ENCODE results near the gene CYP24A1.

CYP24A1 gene

DNA sequence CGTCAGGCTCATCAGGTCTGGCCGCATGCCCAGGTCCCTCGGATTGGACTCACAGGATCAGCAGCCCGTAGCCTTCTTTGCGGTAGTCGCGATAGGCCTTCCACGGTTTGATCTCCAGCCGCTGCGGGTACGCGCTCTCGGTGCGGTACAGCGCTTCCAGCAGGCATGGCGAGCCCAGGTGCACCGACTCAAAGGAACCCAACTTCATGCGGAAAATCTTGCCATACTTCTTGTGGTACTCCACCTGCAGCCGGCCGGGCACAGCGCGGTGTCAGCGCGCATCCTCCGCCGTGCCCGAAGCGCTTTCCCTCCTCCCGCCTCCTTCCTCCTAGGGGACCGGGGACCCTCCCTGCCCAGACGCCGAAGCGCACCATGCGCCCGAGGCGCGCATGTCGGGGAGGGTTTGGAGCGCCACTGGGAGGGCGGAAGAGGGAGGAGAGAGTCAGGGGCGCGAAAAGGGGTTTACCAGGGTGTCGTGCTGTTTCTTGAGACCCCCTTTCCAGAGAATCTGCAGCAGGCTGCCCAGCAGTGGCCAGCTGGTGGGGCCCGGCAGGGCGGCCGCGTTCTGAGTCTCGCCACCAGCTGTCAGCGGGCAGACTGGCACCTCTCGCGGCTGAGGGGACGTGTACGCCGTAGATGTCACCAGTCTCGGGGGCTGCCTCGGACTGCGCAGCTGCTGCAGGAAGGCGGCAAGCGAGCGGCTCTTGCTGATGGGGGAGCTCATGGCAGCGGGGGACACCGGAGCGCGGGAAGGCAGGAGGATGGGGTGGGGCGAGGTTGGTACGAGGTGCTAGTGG, 732 bp downstream of the CYP24A1 start:
- DNase-seq, result no peak

DNA sequence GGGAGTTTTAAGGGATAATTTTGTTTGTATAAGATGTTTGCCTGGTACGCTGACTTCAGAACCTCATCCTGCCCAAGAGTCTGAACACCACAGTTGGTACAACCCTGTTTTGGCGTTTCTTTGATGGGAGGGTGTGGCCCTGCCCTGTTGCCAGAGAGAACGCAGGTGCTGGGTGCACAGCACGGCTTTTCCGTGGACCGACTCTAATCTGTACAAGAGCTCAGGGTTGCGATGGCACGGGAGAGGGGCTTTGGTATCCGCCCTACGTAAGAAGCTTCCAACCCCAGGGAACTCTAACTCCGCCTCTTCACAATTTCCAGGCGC, 1.3 kb downstream of the CYP24A1 start:
- DNase-seq, result no peak

DNA sequence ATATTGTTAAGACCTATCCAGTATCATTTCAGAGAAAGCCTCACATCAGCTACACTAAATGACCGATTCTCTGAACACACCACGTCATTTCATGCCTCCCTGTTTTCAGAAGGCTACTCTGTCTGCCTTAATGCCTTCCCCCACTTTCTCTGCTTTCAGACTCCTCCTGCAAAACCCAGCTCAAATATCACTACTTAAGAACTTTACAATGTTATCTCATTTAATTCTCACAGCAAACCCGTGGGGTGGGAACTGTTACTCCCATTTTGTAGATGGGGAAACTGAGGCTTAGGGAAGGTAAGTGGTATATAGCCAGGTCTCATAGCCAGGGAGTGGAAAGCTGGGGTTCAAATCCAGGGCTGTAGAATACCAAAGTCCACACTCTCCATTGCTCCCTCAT, 2.8 kb downstream of the CYP24A1 start:
- DNase-seq, result no peak

GRCh38 chr20:54170026-54170471, 3.7 kb downstream of the CYP24A1 start:
- DNase-seq, result no peak

- no peak for DNase-seq
These were observed 4.6 kb downstream of the CYP24A1 start for GRCh38 chr20:54168961-54169862.

DNA sequence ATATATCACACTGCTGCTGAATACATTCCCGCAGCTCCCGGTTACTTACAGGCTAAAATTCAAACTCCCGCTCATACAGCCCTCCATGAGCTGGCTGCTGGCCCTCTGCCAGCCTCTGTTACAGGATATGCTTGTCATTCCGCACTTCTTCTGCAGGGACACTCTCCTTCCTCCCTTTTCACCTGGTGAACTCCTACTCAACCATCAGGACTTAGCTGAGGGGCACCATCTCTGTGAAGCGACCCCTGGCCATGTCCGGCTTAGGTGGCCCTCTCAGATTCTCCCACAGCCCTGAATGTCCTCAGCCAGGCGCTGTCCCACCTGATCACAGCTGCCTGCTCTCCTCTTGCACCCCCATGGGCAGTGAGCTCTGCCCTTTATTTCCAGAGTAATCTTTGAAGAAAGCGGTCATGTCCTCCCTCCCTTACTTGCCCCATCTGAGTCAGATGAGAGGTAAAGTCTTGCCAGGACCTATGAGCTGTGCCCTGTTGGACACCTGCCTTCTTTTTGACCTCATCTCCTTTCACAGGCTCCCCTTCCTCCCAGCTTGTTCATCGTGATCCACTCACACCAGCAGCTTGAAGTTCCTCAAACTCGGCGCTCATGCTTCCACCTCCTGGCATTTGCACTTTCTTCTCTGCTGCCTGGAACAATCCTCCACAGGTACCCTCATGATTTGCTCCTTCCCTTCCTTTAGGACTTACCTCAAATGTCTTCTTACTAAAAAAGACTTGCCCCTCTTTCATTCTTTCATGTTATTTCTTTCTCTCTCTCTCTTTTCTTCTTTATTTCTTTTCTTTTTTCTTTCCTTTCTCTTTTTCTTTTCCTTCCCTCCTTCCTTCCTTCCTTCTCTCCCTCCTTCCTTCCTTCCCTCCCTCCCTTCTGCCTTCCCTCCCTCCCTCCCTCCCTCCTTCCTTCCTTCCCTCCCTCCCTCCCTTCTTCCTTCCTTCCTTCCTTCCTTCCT, 5.6 kb downstream of the CYP24A1 start:
- DNase-seq, result no peak

DNA sequence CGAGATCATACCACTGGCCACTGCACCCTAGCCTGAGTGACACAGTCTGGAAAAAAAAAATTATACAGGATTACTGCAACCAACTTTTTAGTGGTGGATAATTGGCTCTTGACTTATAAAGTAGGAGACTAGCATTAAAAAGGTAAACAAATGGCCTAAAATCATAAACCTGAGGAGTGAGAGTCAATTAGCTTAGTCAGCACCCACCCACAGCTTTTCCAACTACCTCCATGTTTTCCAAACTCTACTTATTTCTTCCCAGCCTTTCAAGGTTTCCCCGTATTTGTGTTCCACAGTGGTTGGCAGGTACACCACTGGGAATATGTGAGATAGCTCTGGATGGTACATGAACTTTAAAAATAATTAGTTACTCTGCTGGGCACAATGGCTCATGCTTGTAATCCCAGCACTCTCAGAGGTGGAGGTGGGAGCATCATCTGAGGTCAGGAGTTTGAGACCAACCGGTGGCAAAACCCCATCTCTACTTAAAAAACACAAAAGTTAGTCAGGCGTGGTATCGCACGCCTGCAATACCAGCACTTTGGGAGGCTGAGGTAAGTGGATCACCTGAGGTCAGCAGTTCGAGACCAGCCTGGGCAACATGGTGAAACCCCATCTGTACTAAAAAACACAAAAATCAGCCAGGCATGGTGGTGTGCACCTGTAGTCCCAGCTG, 6.7 kb downstream of the CYP24A1 start:
- DNase-seq, result no peak

- DNase-seq, result no peak
These were observed 8.0 kb downstream of the CYP24A1 start for GRCh38 chr20:54165803-54166202.

GRCh38 chr20:54165014-54165413, 8.8 kb downstream of the CYP24A1 start:
- DNase-seq, result no peak

DNA sequence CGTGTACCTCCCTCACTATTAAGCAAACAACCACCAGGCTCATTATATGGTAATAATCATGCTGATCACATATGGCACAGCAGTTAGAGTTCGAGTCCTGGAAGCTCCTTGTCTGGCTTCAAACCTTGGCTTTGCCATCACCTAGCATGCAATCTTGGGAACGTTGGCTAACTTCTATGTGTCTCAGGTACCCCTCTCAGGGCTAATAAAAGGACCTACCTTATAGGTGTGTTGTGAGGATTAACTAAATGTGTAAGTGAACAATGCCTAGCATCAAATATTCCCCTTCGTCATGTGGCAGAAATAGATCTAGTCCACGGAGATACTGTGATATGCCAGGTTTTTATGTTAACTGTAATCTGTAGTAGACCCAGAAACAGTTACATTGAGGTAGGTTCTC, 10.4 kb downstream of the CYP24A1 start:
- DNase-seq, result no peak

DNA sequence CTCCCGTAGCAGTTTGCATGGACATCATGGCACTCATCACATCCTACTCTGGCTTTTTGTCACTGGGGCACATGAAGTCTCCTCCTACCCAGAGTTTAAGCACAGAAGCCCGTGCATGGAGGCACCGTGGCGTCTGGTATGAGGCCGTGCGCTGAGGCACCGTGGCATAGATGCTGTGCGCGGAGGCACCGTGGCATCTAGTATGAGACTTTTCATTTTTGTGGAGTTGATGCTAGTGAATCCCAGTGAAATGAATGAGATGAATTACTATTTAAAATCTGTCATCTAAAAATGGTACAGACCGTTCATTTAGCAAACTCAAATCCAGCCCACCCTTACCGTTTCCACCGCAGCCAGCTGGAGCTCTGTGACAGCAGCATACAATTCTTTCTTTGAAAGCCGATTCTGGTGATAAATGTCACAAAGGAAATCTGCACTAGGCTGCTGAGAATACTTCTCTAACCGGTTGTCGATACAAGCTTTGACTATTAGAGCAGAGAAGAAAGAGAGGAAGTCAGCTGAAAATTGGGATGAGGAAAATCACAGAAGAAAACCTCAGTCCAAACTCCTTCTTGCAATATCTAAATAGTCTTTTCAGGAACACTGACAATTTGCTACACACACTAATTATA, 11.3 kb downstream of the CYP24A1 start:
- DNase-seq, result no peak

DNA sequence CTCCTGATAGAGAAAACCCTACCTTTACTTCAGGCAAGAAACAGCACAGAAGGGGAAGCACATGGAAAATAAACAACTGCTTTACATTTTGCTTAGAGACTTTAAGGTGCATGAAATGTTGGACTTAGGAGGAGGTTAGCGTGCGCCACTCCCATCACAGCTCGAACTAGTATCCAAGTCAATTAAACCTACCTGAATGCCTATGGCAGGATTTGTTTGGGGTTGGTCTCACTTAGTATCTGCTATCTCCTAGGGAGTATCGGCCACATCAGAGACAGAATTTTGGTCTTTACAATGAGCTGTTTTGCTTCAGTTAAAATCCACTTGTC, 12.0 kb downstream of the CYP24A1 start:
- no peak for DNase-seq

GRCh38 chr20:54161008-54161820, 12.6 kb downstream of the CYP24A1 start:
- no peak for DNase-seq

DNA sequence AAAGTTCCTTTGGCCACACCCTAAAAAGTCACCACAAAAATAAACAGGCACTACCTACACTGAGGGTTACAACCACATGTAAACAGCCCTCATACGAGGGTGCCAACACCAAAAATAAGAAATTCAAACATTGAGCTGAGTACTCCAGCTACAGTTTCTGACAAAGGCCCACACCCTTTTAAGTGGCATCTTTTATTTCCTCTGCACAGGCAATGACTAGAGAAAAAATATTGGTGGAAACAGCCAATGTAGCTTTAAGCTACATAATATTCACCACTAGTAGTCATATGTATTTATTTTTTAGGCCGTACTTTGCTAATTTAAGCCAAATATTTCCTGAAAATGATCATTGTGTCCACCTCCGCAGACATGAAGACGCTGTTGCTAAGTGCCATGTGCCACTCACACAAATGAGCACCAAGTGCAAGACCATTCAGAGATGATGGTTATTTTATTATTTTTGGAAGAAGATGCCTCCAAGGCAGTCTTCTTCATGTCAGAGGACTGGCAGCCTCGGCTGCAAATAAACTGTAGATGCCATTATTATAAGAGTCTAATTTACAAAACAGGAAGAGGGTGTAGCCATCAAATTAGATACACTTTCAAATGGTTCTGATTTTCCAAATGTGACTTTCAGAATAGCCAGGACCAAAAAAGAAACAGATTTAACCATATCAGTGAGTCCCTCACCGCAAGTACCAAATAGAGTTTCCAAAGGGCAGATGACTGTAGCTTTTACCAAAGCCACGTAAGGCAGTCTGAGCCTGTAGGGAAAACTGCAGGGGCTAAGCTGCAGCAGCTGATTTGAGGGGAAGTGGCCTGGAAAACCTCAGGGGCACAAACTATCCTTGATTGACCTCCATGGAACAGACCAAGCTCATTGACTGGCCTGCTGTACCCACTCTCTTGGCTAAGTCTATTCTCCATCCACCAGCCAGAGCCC, 13.4 kb downstream of the CYP24A1 start:
- no peak for DNase-seq

DNA sequence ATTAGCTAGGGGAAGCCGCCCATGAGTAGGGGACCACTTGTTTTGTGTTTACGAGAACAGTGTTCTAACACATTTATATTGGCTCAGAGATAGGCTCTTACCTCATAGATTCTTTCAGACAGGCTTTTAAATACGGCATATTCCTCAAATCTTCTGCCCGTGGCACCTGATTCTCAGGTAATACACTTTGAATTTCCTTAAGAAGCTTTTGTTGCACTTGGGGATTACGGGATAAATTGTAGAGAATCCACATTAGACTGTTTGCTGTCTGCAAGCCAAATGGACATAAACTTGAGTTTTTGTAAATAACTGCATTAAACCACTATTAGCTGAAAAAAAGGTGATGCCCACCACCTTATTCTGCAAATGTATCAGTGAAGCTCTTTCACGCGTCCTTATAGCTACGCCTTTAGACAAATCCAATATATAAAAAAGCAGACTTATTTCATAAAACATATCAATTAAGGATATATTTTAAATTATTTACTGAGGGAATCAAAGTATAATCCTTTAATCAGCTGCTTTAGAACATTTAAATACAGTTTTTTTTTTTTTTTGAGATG, 14.8 kb downstream of the CYP24A1 start:
- DNase-seq, result no peak

- DNase-seq, result no peak
These were observed 15.6 kb downstream of the CYP24A1 start for GRCh38 chr20:54158226-54158625.

- no peak for DNase-seq
These were observed 16.6 kb downstream of the CYP24A1 start for GRCh38 chr20:54156981-54157835.

- no peak for DNase-seq
These were observed 17.3 kb downstream of the CYP24A1 start for GRCh38 chr20:54156522-54156921.
